ENCODE results near the gene MIPEP.

MIPEP gene

GRCh38 chr13:23723471-23723870 lies 165.7 kb downstream of the MIPEP start:
- no peak for DNase-seq (ENCODE audit: low spot score)
- in situ Hi-C loops (cut with MboI; ENCODE audit: low pct_unique_long_range_greater_than_20kb, low sequenced_read_pairs, unreplicated experiment), result no loop called here
- TF ChIP-seq CTCF (IDR thresholded peaks at IDR 0.05; ENCODE audit: extremely low read depth, insufficient read depth, missing control alignments), result no peak

- in situ Hi-C loops (cut with MboI; ENCODE audit: low pct_unique_long_range_greater_than_20kb, low sequenced_read_pairs, unreplicated experiment), result no loop called here
- TF ChIP-seq CTCF (IDR thresholded peaks at IDR 0.05; ENCODE audit: extremely low read depth, insufficient read depth, missing control alignments), result no peak
- DNase-seq (ENCODE audit: low spot score), result no peak
These were observed 166.3 kb downstream of the MIPEP start for GRCh38 chr13:23722726-23723453.

- DNase-seq (ENCODE audit: low spot score), result no peak
- no peak for TF ChIP-seq CTCF (IDR thresholded peaks at IDR 0.05; ENCODE audit: extremely low read depth, insufficient read depth, missing control alignments)
- in situ Hi-C loops (cut with MboI; ENCODE audit: low pct_unique_long_range_greater_than_20kb, low sequenced_read_pairs, unreplicated experiment), result no loop called here
These were observed 170.2 kb downstream of the MIPEP start for GRCh38 chr13:23718996-23719395.

- in situ Hi-C loops (cut with MboI; ENCODE audit: low pct_unique_long_range_greater_than_20kb, low sequenced_read_pairs, unreplicated experiment), result no loop called here
- no peak for TF ChIP-seq CTCF (IDR thresholded peaks at IDR 0.05; ENCODE audit: extremely low read depth, insufficient read depth, missing control alignments)
- DNase-seq (ENCODE audit: low spot score), result no peak
These were observed 172.8 kb downstream of the MIPEP start for GRCh38 chr13:23716401-23716800.

- in situ Hi-C loops (cut with MboI; ENCODE audit: low pct_unique_long_range_greater_than_20kb, low sequenced_read_pairs, unreplicated experiment), result no loop called here
- DNase-seq (ENCODE audit: low spot score), result no peak
- peak; percentile 48 for TF ChIP-seq CTCF (IDR thresholded peaks at IDR 0.05; ENCODE audit: extremely low read depth, insufficient read depth, missing control alignments)
These were observed 173.4 kb downstream of the MIPEP start for GRCh38 chr13:23715762-23716235.

- DNase-seq (ENCODE audit: low spot score), result no peak
- no peak for TF ChIP-seq CTCF (IDR thresholded peaks at IDR 0.05; ENCODE audit: extremely low read depth, insufficient read depth, missing control alignments)
- in situ Hi-C loops (cut with MboI; ENCODE audit: low pct_unique_long_range_greater_than_20kb, low sequenced_read_pairs, unreplicated experiment), result no loop called here
These were observed 174.0 kb downstream of the MIPEP start for GRCh38 chr13:23715092-23715761.

All from GM13977 (cell line).